ENCODE measurements around the gene LRRK2.
"Not testable (repeated sequence)": the region's sequence is repeated elsewhere in the genome, so short reads cannot be mapped to it uniquely, and the experiment has no call there.

LRRK2 gene

DNA sequence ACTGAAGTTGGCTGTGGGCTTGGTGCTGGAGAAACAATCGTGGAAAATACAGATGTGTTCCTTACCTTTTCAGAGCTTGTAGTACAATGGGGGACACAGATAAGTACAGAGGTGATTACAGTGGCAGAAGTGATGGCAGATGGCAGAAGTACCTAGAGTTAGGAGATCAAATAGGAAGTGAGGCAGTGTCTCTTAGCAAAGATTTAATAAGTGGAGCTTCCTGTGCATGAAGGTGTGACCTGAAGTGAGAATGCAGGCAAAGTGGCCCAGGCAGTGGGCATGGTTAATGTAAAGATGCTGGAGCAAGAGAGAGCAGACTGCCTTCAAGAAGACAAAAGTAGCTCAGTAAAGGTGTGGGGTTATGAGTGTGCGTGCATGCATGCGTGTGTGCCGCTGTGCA, 16.0 kb downstream of the LRRK2 start:
- TF ChIP-seq, protein P1, sequence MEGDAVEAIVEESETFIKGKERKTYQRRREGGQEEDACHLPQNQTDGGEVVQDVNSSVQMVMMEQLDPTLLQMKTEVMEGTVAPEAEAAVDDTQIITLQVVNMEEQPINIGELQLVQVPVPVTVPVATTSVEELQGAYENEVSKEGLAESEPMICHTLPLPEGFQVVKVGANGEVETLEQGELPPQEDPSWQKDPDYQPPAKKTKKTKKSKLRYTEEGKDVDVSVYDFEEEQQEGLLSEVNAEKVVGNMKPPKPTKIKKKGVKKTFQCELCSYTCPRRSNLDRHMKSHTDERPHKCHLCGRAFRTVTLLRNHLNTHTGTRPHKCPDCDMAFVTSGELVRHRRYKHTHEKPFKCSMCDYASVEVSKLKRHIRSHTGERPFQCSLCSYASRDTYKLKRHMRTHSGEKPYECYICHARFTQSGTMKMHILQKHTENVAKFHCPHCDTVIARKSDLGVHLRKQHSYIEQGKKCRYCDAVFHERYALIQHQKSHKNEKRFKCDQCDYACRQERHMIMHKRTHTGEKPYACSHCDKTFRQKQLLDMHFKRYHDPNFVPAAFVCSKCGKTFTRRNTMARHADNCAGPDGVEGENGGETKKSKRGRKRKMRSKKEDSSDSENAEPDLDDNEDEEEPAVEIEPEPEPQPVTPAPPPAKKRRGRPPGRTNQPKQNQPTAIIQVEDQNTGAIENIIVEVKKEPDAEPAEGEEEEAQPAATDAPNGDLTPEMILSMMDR (conservative IDR thresholded peaks at IDR 0.05; ENCODE audit: low read depth, low read length), result no peak
- H3K4me3 ChIP-seq (ENCODE audit: low read length), result no peak overlapping the region

DNA sequence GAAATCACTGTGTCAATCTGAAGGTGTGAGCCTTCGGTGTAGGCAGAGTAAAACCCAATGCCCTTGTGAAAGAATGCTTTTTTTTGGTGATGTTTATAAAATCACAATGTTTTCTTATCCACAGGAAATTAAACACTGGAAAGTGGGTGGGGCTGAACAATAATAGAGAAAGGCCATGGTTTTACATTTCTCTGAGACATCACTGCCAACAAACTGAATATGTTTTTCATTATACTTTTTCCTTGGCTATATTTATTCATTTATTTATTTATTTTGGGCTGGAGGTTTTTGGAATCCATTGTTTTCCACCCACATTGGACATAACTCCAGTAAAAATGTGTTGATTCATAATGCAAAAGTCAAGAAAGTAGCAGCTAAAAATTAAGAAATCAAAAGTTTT, 16.9 kb downstream of the LRRK2 start:
- DNase-seq (ENCODE audit: low read depth), result no peak
- H3K4me3 ChIP-seq (ENCODE audit: low read length), result no peak overlapping the region
- TF ChIP-seq, protein P1 (conservative IDR thresholded peaks at IDR 0.05; ENCODE audit: low read depth, low read length), result no peak

More for the DNA sequence above, 16.0 kb downstream of the LRRK2 start:
- DNase-seq (ENCODE audit: low read depth), result no peak

GRCh38 chr12:40244526-40245156, 19.8 kb downstream of the LRRK2 start:
- H3K4me3 ChIP-seq (ENCODE audit: low read length); DNase-seq (ENCODE audit: low read depth): not testable (repeated sequence)

DNA sequence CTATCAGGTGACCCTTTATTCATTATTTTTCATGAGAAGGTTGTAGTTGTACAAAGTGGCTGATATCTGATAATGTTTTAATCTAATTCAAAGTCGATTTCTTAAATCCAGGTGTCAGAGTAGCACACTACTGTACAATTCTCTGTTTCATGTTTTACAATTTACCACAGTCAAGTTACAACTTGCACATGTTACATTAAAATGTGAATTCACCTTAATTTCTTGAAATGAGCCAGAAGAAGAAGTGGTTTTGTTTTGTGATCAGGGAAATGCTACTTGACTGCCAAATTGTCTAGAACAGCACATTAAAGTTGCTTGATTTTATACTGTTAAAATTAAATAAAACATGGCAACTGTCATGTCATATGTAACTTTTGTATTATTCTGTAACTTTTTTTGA, 23.2 kb downstream of the LRRK2 start:
- H3K4me3 ChIP-seq (ENCODE audit: low read length), result no peak overlapping the region
- DNase-seq (ENCODE audit: low read depth), result no peak
- TF ChIP-seq, protein P1 (conservative IDR thresholded peaks at IDR 0.05; ENCODE audit: low read depth, low read length), result no peak

DNA sequence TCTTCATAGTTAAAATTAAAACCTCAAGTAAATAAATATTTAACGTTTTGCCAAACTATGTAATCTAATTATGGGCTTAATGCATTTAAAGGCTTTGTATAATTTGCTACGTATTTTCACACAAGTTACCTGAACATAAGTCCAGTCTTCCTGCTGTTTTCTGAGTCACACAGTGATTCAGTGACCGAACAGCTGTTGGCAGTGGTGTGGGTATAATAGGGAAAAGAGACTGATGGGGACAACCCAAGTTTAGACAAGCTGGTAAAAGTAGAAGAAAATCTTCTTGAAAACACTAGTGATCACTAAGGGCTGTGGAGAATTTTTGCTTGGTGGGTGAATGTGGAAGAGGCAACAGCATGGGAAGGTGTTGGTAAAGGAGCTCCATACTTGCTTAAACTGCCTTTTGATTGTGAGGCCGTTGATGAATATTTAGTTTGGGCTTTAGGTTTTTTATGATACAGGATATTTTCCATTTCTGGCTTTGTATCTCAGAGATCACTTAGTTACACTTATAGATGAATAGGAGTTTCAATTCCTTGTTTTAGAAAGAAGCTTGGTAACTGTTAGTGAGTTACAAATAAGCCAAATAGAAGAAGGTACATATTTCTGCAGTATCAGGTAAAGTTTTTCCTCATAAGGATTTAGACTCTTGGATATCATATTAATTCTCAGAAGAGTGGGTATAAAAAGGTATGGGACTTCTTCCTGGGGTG, 23.9 kb downstream of the LRRK2 start:
- no peak overlapping the region for H3K4me3 ChIP-seq (ENCODE audit: low read length)
- TF ChIP-seq, protein P1 (conservative IDR thresholded peaks at IDR 0.05; ENCODE audit: low read depth, low read length), result no peak
- DNase-seq (ENCODE audit: low read depth), result no peak

DNA sequence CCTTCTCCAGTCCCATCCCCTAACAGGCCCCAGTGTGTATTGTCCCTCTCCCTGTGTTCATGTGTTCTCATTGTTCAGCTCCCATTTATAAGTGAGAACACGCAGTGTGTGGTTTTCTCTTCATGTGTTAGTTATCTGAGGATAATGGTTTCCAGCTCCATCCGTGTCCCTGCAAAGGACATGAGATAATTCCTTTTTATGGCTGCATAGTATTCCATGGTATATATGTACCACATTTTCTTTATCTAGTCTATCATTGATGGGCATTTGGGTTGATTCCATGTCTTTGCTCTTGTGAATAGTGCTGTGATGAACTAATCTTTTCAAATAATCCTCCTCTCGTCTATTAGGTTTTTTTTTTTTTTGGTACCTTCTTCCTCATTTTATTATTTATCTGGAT, 25.9 kb downstream of the LRRK2 start:
- DNase-seq (ENCODE audit: low read depth); H3K4me3 ChIP-seq (ENCODE audit: low read length): not testable (repeated sequence)

- no peak for DNase-seq (ENCODE audit: low read depth)
- TF ChIP-seq, protein P1 (conservative IDR thresholded peaks at IDR 0.05; ENCODE audit: low read depth, low read length), result no peak
- no peak overlapping the region for H3K4me3 ChIP-seq (ENCODE audit: low read length)
These were observed 29.1 kb downstream of the LRRK2 start for GRCh38 chr12:40253936-40254335.

GRCh38 chr12:40254455-40255085, 29.8 kb downstream of the LRRK2 start:
- TF ChIP-seq, protein P1 (conservative IDR thresholded peaks at IDR 0.05; ENCODE audit: low read depth, low read length), result no peak
- DNase-seq (ENCODE audit: low read depth), result no peak
- no peak overlapping the region for H3K4me3 ChIP-seq (ENCODE audit: low read length)

Data from retinal pigment epithelial cell (primary cell).